Activated B cell treated with CpG ODN at 0.5 μM for 24 hours (primary cell): ENCODE data around the gene KIF22. TPM values are rescaled to one million over a fixed set of nuclear protein-coding genes. Genes with fewer than 3 reads are reported as not detected.
A peak's percentile ranks its signal among the peaks of the same experiment; 100 is the strongest.

Experiments
- ATAC-seq: fragments of 200-7000 bp; cut with Tn5 transposase; one replicate; pipeline ENCODE4 v1.10.0; 2021; ENCODE audit warnings: low read depth, mild to moderate bottlenecking, moderate library complexity
- CTCF ChIA-PET: fragments of 350-600 bp; sonication (Branson Sonifier 250); formaldehyde crosslinking; loops from one replicate; lab custom pipeline; 2021; ENCODE audit warnings: antibody characterized with exemption; lab: Charles Lee
- POLR2A ChIA-PET: fragments of 350-600 bp; sonication (Branson Sonifier 250); formaldehyde crosslinking; loops from one replicate; lab custom pipeline; 2021; ENCODE audit warnings: antibody characterized with exemption; lab: Charles Lee
- DNase-seq: peaks from one replicate; pipeline ENCODE4 v3.0.0; 2022
- H3K27ac Mint-ChIP-seq: one replicate; pipeline ENCODE4 v1.8.0; 2020; ENCODE audit warnings: mixed read lengths
- H3K27me3 Mint-ChIP-seq: one replicate; pipeline ENCODE4 v1.8.0; 2021; ENCODE audit warnings: mixed read lengths
- H3K36me3 Mint-ChIP-seq: one replicate; pipeline ENCODE4 v1.8.0; 2021; ENCODE audit warnings: low read depth, mixed read lengths
- H3K4me1 Mint-ChIP-seq: one replicate; pipeline ENCODE4 v1.8.0; 2021; ENCODE audit warnings: mixed read lengths
- H3K4me3 Mint-ChIP-seq: one replicate; pipeline ENCODE4 v1.8.0; 2020; ENCODE audit warnings: mild to moderate bottlenecking, mixed read lengths
- H3K9me3 Mint-ChIP-seq: one replicate; pipeline ENCODE4 v1.8.0; 2020; ENCODE audit warnings: mixed read lengths
- CTCF ChIP-seq: fragments of 200-600 bp; IDR thresholded peaks from one replicate; pipeline ENCODE4 v1.8.0; 2022; ENCODE audit warnings: antibody characterized with exemption, mild to moderate bottlenecking
- intact Hi-C: fragments of 100-400 bp; cut with micrococcal nuclease; formaldehyde crosslinking; loops from one replicate; pipeline ENCODE4 v1.15.1; 2024
- total RNA-seq: library from RNA; stranded (reverse); gene quantifications from 2 replicates; pipeline ENCODE4 v1.2.3, GENCODE V29; 2022

Gene KIF22
- total RNA-seq, 1 donor from 2014 or later, result 40.1 TPM

- Mint-ChIP-seq H3K36me3 (peaks cover 28% of the 10 kb centered on the region), H3K4me1 (peaks cover 60% of the 10 kb centered on the region), H3K27ac (peak overlapping the region; percentile 81), H3K4me3 (peak overlapping the region; percentile 80), H3K9me3 (no peaks in the 10 kb centered on the region), H3K27me3 (no peaks in the 10 kb centered on the region)
- ChIA-PET CTCF (interaction anchor here (0.8 to 2.8 kb wide), 10 partner anchors 9 to 199 kb away, joined by 3 to 43 read pairs (median 8); partner anchors contain the start of genes KIF22, MVP, PAGR1 and TAOK2), POLR2A (interaction anchor here (0.5 to 5.5 kb wide), 14 partner anchors 11 to 610 kb away, joined by 3 to 147 read pairs (median 6); partner anchors contain the start of genes ALDOA, KCTD13, KIF22 and MVP)
- DNase-seq (peak; percentile 74), ATAC-seq (peak; percentile 29)
- TF ChIP-seq CTCF, result no peak
- intact Hi-C loops, result loop anchor here (1.0 to 2.0 kb wide), 6 partner anchors 9 to 225 kb away; partner anchors contain the start of genes KIF22, MVP and PAGR1
Measured at GRCh38 chr16:29807426-29808218, 17.1 kb downstream of the KIF22 start.

DNA sequence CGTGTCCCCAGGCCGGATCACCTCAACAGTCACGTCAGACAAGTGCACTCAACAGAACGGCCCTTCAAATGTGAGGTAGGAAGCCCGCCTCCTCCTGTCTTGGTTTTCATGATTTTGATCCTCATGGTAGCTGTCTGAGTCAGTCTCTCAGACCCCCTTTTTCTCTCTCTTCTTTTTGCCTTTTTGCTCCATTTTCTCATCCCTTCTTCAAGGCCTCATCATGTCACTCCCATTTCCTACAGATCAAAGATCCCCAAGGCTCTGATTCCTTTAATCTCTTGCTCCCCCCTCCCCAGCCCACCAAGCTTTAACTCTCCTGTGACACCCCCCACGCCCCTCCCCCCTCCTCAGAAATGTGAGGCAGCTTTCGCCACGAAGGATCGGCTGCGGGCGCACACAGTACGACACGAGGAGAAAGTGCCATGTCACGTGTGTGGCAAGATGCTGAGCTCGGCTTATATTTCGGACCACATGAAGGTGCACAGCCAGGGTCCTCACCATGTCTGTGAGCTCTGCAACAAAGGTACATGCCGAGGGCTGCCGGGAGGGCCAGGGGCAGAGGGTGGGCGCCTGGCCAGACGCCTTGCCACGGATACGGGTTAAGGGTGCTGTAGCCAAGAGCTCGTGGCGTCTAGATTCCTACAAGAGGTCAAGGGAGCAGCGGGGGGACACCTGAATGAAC, 17.8 kb downstream of the KIF22 start:
- DNase-seq (no peak), ATAC-seq (no peak)
- POLR2A ChIA-PET, result interaction anchor here (0.6 to 5.5 kb wide), 10 partner anchors 11 to 609 kb away, joined by 3 to 147 read pairs (median 8); partner anchors contain the start of genes ALDOA, KCTD13, KIF22 and MVP
- peaks cover 59% of the 10 kb centered on the region for H3K4me1 Mint-ChIP-seq
- no peaks in the 10 kb centered on the region for H3K27me3 Mint-ChIP-seq
- intact Hi-C loops, result no loop called here
- H3K4me3 Mint-ChIP-seq, result peak overlapping the region; percentile 80
- H3K27ac Mint-ChIP-seq, result peak overlapping the region; percentile 81
- TF ChIP-seq CTCF, result no peak
- CTCF ChIA-PET, result interaction anchor here (0.8 to 2.8 kb wide), 11 partner anchors 8 to 198 kb away, joined by 3 to 43 read pairs (median 7); partner anchors contain the start of genes KIF22, MVP, PAGR1 and TAOK2
- H3K9me3 Mint-ChIP-seq, result no peaks in the 10 kb centered on the region
- peaks cover 26% of the 10 kb centered on the region for H3K36me3 Mint-ChIP-seq

- ChIA-PET POLR2A (interaction anchor here (0.6 to 5.5 kb wide), 3 partner anchors 10 to 196 kb away, joined by 7 to 147 read pairs (median 8); partner anchors contain the start of genes MVP and PAGR1), CTCF (interaction anchor here (1.1 to 2.8 kb wide), 6 partner anchors 7 to 164 kb away, joined by 3 to 43 read pairs (median 10); partner anchors contain the start of genes PAGR1 and TAOK2)
- Mint-ChIP-seq H3K4me3 (no peak overlapping the region), H3K27ac (peak overlapping the region; percentile 2), H3K27me3 (no peaks in the 10 kb centered on the region), H3K36me3 (peaks cover 26% of the 10 kb centered on the region), H3K9me3 (no peaks in the 10 kb centered on the region), H3K4me1 (peaks cover 54% of the 10 kb centered on the region)
- no peak for DNase-seq
- ATAC-seq, result no peak
- TF ChIP-seq CTCF, result no peak
- intact Hi-C loops, result no loop called here
Measured at GRCh38 chr16:29809031-29809747, 18.6 kb downstream of the KIF22 start.

DNA sequence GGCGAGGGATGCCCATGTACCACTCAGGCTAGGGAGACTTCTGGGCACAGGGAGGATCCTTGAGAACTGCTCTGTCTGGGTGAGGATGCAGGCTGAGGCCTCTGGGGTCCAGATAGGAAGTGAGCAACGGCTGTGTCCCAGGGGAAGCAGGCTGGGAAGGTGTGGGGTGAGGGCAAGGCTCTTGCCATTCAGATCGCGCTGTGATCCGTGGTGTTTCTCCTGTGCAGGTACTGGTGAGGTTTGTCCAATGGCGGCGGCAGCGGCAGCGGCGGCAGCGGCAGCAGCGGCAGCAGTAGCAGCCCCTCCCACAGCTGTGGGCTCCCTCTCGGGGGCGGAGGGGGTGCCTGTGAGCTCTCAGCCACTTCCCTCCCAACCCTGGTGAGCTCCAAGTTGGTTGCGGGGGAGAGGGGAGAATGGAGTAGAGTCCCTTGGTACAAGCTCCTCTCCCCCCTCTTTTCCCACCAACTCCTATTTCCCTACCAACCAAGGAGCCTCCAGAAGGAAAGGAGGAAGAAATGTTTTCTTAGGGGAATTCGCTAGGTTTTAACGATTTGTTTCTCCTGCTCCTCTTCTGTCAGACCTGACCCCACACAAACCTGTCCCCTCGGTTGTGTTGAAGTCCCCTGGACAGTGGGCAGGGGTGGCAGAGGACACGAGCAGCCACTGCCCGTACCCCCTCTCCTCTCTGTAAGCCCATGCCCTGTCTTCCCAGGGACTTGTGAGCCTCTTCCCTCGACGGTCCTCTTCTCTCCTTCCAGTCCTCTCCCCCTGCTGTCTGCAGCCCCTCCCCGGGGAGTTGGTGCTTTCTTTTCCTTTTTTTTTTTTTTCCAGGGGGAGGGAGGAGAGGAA, 19.5 kb downstream of the KIF22 start:
- CTCF ChIA-PET, result interaction anchor here (1.2 kb wide), 1 partner anchor 38 kb away, joined by 4 read pairs; no protein-coding TSS in a partner anchor
- no peaks in the 10 kb centered on the region for H3K9me3 Mint-ChIP-seq
- H3K36me3 Mint-ChIP-seq, result peaks cover 26% of the 10 kb centered on the region
- intact Hi-C loops, result loop anchor here (2.0 kb wide), 1 partner anchor 211 kb away; no protein-coding TSS in a partner anchor
- peak overlapping the region; percentile 80 for H3K4me3 Mint-ChIP-seq
- no peak for DNase-seq
- TF ChIP-seq CTCF, result no peak
- H3K4me1 Mint-ChIP-seq, result peaks cover 51% of the 10 kb centered on the region
- no peaks in the 10 kb centered on the region for H3K27me3 Mint-ChIP-seq
- POLR2A ChIA-PET, result interaction anchor here (0.6 to 5.5 kb wide), 4 partner anchors 9 to 109 kb away, joined by 4 to 147 read pairs (median 6); partner anchors contain the start of genes KIF22, MVP and PAGR1
- ATAC-seq, result no peak
- H3K27ac Mint-ChIP-seq, result no peak overlapping the region
